Stimulated activated CD8-positive, alpha-beta memory T cell treated with anti-CD3 and anti-CD28 coated beads, Interleukin-4, amount 100 ng/mL, for 4 hours (primary cell): ENCODE data around the gene ECI2.

Experiments used
- DNase-seq, 2 donors: peaks; one replicate each; pipeline ENCODE4 v3.0.0-alpha.2; 2020; ENCODE audit warnings: low read depth in 2 of 2, low spot score in 1 of 2

The ECI2 gene, protein sequence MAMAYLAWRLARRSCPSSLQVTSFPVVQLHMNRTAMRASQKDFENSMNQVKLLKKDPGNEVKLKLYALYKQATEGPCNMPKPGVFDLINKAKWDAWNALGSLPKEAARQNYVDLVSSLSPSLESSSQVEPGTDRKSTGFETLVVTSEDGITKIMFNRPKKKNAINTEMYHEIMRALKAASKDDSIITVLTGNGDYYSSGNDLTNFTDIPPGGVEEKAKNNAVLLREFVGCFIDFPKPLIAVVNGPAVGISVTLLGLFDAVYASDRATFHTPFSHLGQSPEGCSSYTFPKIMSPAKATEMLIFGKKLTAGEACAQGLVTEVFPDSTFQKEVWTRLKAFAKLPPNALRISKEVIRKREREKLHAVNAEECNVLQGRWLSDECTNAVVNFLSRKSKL

DNA sequence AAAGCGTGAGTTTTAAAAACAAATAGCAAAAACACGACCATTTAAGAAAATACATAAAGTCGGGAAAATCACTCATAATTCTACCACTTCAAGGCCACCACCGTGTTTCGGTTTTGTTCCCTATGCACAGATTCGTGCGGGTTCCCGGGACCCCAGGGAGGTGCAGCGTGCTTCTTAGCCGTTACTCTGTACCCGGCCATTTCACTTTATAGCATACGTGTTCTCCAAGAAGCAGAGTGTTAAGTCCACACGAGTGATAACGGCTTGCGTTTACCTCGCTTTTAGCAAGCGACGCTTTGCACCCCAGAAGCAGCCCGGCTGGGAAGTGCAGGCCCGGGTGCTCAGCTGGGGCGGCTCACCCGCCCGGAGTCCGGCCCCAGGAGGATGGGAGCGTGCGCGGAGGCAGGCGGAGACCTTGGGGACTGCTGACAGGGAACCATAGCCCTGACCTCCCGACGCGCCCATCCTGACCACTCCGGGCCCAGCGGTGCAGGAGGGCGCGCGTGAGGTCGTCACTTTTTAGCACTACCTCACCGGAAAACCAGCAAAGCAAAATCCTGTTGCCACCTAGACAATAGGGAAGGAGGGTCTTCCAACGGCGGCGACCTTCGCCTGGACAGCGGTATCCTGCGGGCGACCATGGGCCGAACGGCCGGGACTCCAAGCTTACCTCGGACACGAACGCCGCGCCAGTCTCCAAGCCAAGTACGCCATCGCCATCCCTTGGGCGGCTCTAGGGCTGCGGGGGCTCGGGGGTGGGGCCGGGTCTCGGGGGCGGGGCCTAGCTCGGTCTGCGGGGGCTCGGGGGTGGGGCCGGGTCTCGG is at the start of gene ECI2:
Gene ECI2, minus strand, starts transcription at position 735 of the 824 bp plus-strand sequence. Its CDS starts 15 bp downstream, at position 720.
- peak; percentile 6 to 14 for DNase-seq

DNA sequence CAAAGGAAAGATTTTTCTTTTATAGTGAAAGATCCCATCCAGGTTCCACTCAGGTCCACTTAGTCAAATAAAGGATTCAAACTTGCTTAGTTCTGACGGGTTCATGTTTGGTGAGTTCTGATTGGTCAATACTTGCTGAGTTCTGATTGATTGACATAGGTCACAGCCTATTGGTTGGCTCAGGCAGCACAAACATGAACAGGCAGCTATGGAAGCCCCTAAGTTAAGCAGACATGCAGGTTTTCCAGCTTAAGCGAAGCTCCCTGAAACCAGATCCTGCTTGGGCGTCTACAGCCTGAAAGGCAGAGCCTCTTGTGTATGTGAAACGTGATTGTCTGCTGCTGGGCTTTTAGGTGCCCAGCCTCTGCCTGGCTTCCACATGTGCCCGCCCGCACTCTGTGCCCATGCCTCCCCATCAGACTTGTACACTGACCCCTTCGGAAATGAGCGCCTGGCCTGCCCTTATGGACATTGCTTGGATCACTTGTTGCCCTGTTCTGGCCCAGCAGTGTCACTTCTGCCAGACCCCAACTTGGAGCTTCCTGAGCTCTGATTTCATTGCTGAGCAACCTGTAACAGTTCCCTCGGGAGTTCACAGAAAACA is 45.4 kb upstream of the ECI2 start:
- DNase-seq, result no peak

DNA sequence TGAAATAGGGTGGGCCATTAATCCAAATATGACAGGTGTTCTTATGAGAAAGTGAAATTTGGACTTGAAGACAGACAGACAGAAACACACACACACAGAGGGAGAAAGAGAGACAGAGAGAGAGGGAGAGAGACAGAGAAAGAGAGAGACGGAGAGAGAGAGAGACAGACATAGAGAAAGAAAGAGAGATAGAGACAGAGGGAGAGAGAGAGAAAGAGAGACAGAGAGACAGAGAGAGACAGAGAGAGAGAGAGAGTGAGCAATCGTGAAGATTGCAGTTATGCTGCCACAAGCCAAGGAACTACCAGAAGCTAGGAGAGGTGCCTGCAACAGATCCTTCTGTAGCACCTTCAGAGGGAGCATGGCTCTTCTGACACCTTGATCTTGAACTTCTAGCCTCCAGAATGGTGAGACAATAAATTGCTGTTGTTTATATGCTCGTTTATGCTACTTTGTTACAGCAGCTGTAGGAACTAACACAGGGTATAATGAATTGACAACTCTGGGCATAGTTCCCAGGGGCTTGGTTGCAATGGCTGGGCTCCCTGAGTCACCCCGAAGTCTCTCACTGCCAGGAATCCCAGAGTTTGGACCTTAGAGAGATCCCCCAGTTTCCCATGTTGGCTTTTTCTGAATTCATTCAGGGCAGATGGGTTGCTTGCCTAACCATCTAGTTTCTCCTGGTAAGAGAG is 44.7 kb upstream of the ECI2 start:
- no peak for DNase-seq

DNA sequence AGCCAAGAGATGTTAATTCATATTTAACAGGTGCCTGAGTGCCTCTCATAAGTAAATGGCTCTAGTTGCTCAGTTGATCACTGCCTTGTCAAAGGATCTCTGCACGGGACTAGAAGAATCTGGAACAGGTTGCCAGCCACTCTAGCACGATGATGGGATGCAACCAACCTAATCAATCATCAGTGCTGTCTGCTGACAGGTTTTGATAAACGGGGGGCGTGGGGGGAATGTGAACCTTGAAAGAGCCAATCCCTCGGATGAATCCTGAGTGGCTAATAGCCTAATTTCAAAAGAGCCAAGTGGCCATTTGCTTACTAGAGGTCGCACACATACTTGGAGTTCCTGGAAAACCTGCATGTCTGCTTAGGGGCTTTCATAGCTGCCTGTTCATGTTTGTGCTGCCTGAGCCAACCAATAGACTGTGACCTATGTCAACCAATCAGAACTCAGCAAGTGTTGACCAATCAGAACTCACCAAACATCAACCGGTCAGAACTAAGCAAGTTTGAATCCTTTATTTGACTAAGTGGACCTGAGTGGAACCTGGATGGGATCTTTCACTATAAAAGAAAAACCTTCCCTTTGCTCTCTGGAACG is 43.5 kb upstream of the ECI2 start:
- DNase-seq, result no peak

DNA sequence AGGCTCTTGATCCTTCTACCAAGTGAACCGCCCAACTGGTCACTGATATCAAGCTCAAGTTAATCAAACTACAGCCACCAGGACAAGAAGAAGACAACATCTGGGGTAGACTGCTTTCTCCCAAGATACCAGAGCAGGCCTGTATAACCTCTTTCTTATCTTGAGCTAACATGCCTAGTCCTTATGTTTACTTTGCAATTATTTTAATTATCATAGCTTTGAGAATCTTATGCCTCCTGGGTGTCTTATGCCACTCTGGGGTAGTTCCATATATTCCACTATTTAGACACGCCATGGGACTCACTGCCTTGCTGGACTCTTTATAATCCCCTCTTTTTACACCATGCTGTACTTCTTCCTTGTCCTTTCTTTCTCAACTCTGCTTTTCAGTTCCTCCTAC is 41.5 kb upstream of the ECI2 start:
- DNase-seq, result no peak

DNA sequence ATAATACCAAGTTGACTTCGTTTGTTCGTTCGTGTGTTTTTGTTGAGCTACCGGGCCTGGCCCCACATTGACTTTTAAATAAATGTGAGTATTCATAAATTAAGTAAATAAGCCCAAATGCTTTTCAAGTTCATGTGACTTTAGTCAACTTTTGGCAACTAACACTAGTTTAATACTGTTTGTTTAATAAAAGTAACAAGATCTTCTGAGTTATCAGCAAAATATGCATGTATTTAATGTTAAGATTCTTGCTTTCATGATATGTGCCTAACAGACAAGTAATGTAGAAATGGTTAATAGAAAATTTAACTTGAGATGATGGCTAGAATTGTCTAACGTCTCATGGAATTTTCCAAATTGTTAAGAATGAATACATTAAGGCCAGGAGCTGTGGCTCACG is 38.7 kb upstream of the ECI2 start:
- no peak for DNase-seq

DNA sequence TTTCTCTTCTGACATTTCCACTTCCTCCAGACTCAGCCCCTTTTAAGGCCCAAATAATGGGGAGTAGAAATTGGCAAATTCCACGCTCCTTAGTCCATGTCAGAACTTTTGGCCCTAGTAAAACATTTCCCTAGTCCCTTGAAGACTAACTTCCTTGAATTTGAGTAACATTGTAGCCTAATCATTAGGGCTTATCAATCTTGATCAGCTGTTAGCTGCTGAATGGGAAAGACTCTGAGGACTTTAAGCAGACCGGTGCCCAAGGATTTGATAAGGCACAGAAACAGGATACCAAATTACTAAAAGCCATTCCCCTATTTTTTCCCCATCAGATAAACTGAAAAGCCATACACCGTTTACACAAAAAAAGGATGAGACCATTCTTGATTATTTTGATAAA is 37.0 kb upstream of the ECI2 start:
- DNase-seq, result no peak

DNA sequence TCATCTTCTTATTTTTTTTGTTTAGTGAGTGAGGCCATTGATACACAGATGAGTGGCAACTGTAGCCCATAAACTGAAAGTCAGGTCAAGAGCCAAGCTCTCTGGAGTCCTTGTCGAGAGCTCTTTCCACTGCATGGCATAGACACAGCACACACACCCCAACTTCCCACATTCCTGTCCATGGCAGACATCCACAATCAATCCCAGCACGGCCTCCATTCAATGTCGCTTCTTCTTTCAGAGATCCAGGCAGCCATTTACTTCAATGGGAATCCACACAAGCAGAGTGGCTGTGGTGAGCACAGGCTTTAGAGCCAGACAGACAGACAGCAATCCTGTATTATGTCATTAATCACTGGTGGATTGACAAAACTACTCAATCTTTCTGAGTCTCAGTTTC is 34.9 kb upstream of the ECI2 start:
- DNase-seq, result no peak

DNA sequence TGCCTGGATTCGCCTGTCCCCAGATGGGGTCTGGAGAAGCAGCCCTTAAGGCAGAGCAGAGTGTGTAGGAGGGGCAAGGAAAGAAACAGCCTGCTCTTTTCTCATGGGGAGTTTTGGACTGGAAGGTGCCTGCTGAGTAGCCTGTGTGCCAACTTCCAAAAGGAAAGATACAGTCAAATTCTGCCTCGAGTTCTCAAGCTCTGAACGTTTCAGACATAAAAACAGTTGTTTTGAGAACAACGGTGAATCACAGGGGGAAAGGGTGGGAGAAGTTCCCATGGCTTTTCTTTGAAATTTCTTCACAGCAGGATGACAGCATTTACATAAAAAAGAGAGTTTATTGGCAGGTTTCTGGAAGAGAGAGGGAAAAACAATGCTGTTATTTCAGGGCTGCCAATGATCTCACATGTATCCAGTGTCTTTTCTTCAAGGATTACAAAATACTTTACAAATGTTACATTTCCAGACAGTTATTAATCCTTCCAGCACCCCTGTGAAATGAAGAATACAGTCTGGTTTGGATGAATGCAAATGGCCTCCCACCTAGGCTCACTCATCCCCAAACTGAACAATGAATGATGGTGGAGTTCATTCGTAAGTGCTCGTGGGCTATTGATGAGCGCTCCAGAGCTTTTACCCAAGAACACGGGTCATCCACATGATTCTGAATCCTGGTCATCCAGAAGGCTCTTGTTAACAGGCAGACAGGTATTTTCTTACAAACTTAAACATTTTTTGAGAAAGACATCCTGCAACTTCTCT is 33.8 kb upstream of the ECI2 start:
- no peak for DNase-seq

DNA sequence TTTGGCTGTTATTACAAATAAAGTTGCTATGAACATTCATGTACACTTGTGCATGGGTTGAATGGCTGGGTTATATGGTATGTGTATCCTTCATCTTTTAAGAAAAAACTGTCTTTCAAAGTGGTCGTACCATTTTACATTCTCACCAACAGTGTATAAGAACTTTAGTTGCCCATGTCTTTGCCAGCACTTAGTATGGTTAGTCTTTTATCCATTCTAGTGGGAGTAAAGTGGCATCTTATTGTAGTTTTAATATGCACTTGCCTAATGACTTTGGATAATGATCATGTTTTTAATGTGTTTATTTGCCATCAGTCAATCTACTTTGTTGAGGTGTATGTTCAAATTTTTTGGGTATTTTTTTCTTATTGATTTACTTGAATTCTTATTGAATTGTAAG is 32.5 kb upstream of the ECI2 start:
- no peak for DNase-seq

DNA sequence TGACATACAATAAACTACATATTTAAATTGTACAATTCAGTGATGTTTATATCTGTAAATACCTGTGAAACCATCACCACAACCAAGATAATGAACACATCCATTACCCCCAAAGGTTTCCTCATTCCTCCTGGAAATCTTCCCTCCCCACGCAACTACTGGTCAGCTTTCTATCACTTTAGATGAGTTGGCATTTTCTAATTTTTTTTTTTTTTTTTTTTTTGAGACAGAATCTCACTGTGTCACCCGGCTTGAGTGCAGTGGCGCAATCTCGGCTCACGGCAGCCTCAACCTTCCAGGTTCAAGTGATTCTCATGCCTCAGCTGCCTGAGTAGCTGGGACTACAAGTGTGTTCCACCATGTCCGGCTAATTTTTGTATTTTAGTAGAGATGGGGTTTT is 31.7 kb upstream of the ECI2 start:
- no peak for DNase-seq

DNA sequence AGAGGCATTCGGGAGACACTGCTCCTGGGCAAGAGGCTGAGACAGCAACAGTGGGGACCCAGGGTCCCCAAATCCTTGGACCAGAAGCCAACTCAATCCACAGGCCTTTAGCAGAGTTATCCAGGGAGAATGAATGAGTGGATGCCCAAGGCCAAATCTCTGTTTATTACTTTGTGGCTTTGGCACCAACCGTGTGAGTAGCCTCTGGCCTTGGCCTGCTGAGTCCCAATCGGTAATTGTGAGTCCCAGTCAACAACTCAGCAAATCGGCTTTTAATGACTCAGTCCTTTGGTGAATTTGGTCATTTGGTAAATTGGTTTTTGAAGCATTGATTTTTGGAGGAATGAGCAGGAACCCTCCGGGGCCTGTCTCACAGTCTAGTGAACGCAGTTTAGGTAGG is 29.1 kb upstream of the ECI2 start:
- no peak for DNase-seq

DNA sequence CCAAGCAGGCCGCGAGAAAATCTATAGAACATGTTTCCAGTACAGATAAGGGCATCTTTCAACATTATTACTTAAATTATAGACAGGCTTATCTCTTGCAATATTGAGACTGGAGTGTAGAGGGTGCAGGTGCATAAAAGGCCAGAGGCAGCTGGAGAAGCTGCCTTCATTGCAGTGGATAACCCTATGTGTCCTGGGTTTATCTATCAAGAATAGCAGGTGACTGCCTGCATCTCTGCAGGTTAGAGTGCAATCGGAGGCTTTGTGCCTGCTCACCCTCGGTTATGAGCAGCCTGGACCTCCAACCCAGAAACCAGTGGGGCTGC is 28.7 kb upstream of the ECI2 start:
- no peak for DNase-seq

DNA sequence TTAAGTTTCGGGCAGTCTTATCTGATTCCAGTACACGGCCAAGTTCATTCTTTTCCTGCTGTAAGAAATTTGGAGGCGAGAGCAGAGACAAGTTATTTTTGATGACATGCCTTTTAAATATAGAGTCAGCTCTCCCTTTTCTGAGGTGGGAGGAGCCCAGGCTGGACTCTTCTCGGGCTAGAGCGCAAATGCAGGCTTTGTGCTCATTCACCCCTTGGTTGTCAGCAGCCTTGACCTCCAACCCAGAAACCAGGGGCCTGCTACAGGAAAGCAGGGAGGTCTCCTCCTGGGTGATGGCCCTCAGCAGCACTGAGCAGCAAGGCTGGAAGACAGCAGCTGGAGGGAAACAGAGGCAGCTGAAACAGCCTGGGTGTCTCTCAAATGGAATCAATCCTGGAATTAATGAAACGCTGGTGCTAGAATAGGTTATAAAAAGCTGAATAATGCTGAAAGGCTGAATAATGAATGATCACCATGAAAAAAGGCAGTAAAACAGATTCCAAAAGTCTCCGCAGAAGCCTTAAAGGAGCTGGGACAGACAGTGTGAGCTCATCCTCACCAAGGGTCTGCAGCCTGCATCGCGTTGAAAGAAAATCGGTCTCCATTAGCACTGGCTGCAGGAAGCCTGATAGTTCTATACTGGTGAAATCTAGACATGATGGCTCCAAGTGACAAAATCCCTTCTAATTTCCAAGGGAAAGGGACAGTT is 28.2 kb upstream of the ECI2 start:
- DNase-seq, result no peak

DNA sequence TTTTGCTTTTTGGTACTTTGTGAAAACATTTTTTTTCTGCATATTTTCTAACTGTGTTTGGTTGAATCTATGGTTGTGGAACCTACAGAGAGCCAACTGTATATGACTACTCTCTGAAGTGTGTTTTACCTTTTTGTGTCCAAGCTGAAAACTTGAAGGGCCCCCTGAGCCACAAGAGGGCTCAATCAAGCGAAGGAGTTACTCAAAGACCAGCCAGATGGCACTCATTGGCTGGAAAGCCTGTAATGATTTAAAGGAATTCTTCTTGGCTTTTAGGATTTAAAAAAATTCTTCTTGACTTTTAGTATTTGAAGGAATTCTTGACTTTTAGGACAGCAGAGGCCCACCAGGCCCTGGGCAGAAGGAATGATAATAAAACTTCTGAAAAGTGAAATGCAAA is 27.0 kb upstream of the ECI2 start:
- DNase-seq, result no peak

DNA sequence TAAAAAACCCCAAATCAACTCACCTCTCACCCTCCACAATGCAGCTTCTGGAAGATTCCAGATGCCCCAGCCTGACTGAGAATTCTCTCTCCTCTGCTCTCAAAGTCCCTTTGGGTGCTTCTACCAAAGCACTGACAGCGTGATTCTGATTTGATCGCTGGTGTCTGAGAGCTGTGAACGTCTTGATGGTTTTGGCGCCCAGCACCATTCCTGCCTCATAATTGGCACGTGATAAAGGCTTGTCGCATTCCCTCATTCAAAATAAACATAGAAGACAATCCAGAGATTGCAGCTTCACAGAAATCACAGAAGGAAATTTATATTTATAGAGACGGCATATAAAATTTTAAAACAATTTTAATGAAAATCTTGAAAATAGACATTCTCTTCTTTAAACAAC is 24.1 kb upstream of the ECI2 start:
- DNase-seq, result no peak

DNA sequence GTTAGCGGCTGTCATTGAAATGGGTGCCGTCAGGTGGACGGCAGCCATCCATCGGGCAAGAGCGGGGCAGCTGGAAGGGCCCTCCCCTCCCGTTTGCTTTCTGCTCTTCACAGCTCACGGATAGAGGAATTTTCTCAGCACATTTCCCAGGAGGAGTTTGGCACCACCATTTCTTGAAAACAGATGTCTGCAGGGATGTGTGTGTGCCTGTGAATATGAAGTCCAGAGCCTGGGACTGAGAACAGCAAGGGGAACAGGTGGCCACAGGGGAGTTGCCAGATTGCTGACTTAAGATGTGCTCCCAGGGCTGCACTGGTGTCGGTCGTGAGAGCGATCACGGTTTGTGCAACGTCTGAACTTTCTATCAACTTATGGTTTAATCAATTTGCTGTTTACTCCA is 22.1 kb upstream of the ECI2 start:
- no peak for DNase-seq

DNA sequence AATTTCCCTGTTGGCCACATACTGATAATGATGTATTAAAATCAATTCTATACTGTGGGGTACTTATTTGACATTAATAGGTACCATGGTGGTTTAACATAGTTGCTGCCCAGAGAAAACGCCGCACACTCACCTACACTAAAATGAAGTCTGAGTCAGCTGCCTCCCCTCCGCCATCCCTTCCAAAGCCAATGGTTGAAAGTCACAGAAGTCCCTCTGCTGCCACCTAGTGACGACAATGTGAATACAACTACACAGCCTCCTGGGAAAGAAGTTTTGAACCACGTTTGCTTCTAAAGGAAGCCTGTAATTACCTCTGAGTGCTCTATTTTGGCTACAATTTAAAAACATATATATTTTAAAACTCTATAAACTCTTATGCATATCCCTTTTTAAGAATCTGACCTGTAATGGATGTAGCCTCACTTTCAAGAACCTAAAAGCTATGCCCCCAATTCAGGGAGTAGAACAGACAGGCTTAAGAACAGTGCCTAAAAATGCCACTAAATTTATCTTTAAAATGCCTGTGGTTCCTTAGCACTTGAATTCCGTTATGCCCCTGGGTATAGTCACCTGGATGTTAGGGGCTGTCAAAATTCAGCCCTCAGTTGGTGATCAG is 20.6 kb upstream of the ECI2 start:
- DNase-seq, result peak; percentile 49 to 75

DNA sequence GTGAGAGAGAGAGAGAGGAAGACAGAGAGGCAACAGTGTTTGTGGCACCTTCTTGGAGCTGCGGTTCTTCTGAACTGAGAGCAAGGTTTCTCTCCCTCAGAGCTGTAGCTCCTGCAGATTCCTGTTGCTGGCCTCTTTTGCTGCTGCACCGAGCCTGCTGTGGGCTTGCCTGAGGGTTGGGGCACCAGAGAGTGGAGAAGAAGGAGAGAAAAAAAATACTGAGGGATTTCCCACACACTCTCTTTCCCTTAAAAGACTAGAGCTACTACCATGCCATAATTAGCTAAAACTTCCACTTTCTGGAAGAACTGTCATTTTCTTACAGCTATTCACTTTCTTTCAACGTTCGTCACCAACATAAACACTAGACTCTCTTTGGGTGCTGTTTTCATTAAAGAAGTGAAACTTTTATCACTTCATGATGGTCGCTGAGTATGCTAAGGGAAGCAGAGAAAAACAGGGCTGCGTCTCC is 18.2 kb upstream of the ECI2 start:
- DNase-seq, result no peak
